GM18873 (cell line): ENCODE measurements around the gene C19orf38.

ENCODE experiments used
- ATAC-seq: cut with Tn5 transposase; IDR thresholded peaks from one replicate; pipeline ENCODE4 v1.9.1; 2021; ENCODE audit warnings: mild to moderate bottlenecking, moderate library complexity, moderate number of reproducible peaks; ENCODE audit not compliant: unreplicated experiment, low FRiP score

The C19orf38 gene

DNA sequence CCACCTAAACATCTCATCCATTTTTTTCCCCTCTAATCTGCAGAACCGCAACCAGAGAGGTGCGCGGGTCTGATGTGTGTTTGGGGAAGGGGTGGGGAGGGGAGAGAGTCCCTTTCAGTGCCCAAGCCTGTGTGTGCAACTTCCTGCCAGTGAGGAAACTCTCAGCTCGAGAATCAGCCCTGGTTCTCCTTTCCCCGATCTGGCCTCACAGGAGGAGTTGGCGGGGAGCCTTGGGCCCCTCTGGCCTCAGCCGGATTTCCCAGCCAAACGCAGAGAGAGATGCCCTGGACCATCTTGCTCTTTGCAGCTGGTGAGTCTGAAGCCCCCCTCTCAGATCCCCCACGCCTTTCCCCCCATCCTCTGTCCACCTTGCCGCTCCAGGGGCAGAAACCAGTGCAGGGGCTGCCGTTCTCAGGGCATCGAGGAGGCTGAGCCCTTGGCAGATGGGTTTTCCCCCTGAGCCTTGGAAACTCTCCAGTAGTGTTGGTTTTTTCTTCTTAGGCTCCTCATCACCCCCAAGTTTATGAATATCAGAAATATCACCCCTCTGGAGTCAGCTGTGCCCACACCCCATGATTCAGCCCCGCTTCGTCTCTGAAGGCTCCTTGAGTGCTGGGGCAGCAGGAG lies at the start of gene C19orf38:
C19orf38 (plus strand) TSS at position 186 of the 627 bp plus-strand sequence; CDS start at position 280, 94 bp downstream.
- ATAC-seq = no peak

DNA sequence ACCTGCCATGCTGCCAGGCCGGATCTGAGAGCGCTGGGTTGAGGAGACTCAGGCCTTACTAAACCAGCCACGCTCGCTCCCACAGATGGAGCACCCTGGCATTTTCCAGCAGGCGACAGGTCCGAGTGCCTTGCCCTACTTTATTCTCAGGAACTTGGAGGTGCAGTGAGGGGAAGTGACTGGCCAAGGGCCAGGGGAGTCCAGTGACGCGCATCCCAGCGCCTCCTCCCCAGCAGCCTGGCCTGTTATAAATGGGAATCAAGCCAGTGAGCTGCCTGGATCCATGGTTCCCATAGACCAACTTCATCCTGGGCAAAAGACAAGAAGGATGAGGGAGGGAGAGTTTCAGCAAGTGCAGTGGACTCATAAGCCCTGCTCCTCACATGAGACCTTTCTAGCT lies 47.7 kb upstream of the C19orf38 start:
- ATAC-seq = no peak

DNA sequence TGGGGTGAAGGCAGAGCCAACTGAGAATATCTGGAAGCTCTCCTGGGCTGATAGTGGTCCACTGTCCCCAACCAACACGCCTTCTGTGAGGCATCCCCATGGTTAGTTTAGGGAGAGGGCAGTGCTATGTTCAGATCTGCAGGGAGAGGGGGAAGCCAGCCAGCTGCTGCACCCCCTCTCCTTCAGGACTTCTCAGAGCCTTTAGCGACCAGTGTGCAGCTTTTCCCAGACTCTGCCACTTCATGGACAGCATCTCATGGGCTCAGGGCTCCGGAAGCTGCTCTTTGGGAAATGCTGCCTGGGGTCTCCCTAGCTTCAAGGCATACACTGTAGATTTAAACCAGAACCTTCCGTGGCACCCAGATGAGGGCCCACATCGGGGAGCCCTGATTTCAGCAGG lies 45.7 kb upstream of the C19orf38 start:
- no peak for ATAC-seq

DNA sequence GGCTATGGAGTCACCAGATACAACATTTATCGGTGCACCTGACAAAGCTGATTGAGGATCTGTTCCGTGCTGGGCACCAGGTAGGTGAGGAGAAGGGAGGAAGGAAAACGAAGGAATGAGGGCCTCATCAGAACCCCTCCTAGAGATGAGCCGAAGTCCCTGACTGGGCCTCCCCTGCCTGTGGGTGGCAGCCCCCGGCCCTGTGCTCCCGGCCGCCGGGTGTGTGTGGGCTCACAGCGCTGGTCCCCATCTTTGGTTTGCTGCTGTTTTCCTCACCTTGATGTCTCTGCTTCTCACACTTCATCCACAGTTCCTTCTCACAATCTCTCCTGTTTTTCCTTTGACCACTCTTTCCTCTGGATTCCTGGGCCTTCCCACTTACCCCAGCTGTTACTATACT lies 45.0 kb upstream of the C19orf38 start:
- no peak for ATAC-seq

DNA sequence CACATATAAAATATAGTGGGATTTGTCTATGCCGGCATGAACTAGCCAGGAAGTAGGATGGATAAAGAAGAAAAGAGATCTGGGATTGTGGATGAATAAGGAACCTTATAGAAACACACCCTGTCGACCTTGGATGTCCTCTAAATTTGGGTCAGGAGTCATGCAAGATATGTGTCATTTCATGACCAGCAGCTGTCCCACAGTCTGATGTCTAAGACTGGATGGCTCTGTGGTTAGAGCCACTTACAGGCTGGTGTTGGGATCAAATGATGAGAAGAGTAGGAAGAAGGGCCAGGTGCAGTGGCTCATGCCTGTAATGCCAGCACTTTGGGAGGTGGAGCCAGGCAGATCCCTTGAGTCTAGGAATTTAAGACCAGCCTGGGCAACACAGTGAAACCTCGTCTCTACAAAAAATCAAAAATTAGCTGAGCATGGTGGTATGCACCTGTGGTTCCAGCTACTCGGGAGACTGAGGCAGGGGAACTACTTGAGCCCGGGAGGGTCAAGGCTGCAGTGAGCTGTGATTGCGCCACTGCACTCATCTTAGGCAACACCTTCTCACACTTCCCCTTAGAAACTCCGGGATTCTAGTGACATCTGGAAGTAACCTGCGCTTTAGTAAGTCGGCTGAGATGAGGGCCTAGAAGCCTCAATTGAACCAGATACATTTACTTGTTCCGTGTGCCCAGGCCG lies 43.0 kb upstream of the C19orf38 start:
- no peak for ATAC-seq

- ATAC-seq = no peak
These were observed 42.4 kb upstream of the C19orf38 start for GRCh38 chr19:10805758-10806247.

GRCh38 chr19:10808937-10809649 lies 39.1 kb upstream of the C19orf38 start:
- no peak for ATAC-seq

- ATAC-seq = no peak
These were observed 38.4 kb upstream of the C19orf38 start for GRCh38 chr19:10809651-10810285.

- ATAC-seq = no peak
These were observed 36.7 kb upstream of the C19orf38 start for GRCh38 chr19:10811391-10812111.

- ATAC-seq = no peak
These were observed 36.0 kb upstream of the C19orf38 start for GRCh38 chr19:10812196-10812595.

DNA sequence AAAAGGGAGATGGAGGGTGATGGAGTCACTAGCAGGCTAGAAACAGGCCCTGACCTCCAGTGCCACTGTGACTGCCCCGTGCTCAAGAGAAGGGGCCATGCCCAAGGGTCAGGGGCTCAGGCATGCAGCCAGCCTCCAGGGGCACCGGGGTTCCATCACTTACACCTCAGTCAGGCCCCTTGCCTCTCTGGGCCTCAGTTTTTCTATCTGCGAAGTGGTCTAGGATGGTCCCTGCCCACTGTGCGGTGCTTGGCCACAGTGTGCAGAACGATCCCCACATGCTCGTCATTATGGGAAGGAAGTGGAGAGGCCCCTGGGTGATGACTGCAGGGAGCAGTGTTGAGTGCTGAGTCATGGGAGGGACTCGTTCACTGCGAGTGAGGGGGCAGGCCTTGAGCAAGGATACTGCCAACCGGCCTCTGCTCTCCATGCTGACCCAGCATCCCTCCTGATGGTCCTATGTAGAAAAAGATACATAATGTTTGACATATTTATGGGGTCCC lies 35.3 kb upstream of the C19orf38 start:
- no peak for ATAC-seq

DNA sequence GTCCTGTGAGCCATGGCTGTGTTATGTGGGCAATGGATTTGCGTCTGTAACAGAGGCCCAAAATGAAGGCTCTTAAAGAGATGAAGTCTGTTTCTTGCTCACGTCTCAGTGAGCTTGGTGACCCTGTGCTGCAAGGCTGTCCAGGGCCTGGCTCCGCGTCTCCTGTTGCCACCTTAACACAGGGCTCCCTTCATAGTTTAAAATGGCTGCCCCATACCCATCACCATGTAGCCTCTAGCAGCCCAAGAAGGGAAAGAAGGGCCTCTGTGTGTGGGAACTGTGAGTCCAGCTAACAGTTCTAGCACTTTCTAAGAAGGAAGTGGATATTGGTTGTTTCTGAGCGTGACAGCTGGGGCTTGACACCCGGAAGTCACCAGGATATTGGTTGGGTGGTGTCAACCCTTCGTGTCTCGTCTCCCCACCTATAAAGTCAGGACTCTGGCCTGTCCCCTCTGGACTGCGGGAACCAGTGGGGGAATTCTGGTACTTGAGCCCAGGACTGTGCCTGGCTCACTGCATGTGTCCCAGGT lies 33.1 kb upstream of the C19orf38 start:
- no peak for ATAC-seq

DNA sequence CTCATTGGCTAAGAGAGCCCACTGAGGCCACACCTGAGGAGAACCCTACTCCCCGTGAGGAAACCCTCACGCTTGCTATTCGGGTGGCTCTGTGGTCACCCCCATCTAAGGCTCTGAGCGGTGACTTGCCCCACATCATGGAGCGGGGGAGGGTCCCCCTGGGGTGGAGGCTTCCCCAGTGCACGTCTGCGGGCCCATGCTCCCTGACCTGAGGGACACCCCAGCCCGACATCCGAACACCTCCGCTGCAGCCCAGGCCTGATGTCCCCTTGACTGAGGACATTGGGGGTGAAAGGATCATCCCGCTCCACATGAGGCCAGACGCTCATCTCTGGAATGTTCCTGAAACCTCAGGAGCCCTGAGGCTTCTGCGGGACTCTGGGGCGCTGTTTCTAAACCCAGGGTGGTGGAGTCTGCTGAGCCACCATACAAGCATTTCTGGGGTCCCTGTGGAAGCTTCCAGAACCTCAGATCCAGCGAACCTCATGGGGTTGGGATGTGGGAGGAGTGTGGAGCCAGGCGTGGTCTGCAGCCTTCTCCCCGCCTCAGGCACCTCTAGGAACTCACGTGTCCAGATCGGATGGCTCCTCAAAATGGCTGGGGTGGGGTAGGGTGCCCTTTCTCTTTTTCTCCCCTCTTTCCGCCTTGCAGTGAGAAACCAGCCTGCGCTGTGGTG lies 32.1 kb upstream of the C19orf38 start:
- ATAC-seq = no peak

DNA sequence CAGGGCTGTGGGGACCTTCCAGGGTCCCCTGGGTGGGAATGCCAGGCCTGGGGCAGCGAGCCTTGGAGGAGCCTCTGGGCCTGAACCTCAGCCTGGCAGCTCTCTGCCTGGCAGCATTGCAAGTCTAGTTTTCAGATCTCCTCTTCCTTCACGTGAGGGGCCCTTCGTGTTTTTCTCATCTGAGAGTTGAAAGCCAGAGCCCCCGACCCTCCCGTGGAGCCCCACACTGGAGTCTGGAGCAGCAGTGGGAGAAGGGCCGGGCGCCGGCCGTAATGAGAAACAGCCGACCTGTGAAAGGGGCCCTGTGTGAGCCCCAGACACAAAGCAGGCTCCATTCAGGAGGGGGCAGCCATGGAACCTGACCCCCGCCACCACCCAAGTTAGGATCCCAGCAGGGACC lies 31.5 kb upstream of the C19orf38 start:
- no peak for ATAC-seq

GRCh38 chr19:10817291-10818038 lies 30.8 kb upstream of the C19orf38 start:
- no peak for ATAC-seq

GRCh38 chr19:10818301-10819123 lies 29.7 kb upstream of the C19orf38 start:
- ATAC-seq = no peak

GRCh38 chr19:10819124-10820060 lies 28.8 kb upstream of the C19orf38 start:
- no peak for ATAC-seq
